GM23248 (cell line): ENCODE measurements around the gene PRDM16. TPM values are rescaled to one million over a fixed set of nuclear protein-coding genes. Genes with fewer than 3 reads are reported as not detected.

Source experiments
- DNase-seq: peaks from one replicate; pipeline ENCODE4 v3.0.0-alpha.2; 2015
- H2AFZ ChIP-seq: fragments of 200-600 bp; sonication (generic); 2 replicates; pipeline ENCODE4 v1.6.1; 2016; ENCODE audit warnings: antibody characterized with exemption
- H3F3A ChIP-seq: fragments of 200-600 bp; sonication (generic); 2 replicates; pipeline ENCODE4 v1.6.1; 2016; ENCODE audit warnings: mild to moderate bottlenecking, antibody characterized with exemption, mixed run types; ENCODE audit not compliant: insufficient read depth
- H3K27ac ChIP-seq: fragments of 200-600 bp; sonication (generic); 2 replicates; pipeline ENCODE4 v1.5.1; 2016; ENCODE audit warnings: mild to moderate bottlenecking
- H3K27me3 ChIP-seq: fragments of 200-600 bp; sonication (generic); replicated peaks from 2 replicates; pipeline ENCODE4 v1.6.1; 2016; ENCODE audit warnings: mild to moderate bottlenecking; ENCODE audit not compliant: insufficient read depth
- H3K36me3 ChIP-seq: fragments of 200-600 bp; sonication (generic); 2 replicates; pipeline ENCODE4 v1.6.1; 2016; ENCODE audit warnings: low read depth, mild to moderate bottlenecking
- H3K4me1 ChIP-seq: fragments of 200-600 bp; sonication (generic); 2 replicates; pipeline ENCODE4 v1.6.1; 2016; ENCODE audit warnings: mild to moderate bottlenecking; ENCODE audit not compliant: insufficient read depth
- H3K4me2 ChIP-seq: fragments of 200-600 bp; sonication (generic); one replicate; pipeline ENCODE4 v1.6.1; 2016; ENCODE audit warnings: mild to moderate bottlenecking; ENCODE audit not compliant: unreplicated experiment
- H3K4me3 ChIP-seq: fragments of 200-600 bp; sonication (generic); 2 replicates; pipeline ENCODE4 v1.5.1; 2016; ENCODE audit warnings: mild to moderate bottlenecking
- H3K79me2 ChIP-seq: fragments of 200-600 bp; sonication (generic); 2 replicates; pipeline ENCODE4 v1.6.1; 2016; ENCODE audit warnings: mild to moderate bottlenecking; ENCODE audit not compliant: insufficient read depth
- H3K9ac ChIP-seq: fragments of 200-600 bp; sonication (generic); 2 replicates; pipeline ENCODE4 v1.6.1; 2016; ENCODE audit warnings: mild to moderate bottlenecking
- H3K9me2 ChIP-seq: fragments of 200-600 bp; sonication (generic); 2 replicates; pipeline ENCODE4 v1.6.1; 2016; ENCODE audit warnings: mixed run types, mild to moderate bottlenecking, moderate library complexity; ENCODE audit not compliant: insufficient read depth
- H3K9me3 ChIP-seq: fragments of 200-600 bp; sonication (generic); one replicate; pipeline ENCODE4 v1.6.1; 2017; ENCODE audit warnings: low read depth
- H4K20me1 ChIP-seq: fragments of 200-600 bp; sonication (generic); 2 replicates; pipeline ENCODE4 v1.6.0; 2016; ENCODE audit not compliant: insufficient read depth
- EZH2 ChIP-seq: fragments of 200-600 bp; sonication (generic); IDR thresholded peaks from 2 replicates; pipeline ENCODE4 v1.6.1; 2018; ENCODE audit warnings: antibody characterized with exemption, mild to moderate bottlenecking; ENCODE audit not compliant: insufficient read depth, poor library complexity, severe bottlenecking
- EZH2phosphoT487 ChIP-seq: fragments of 200-600 bp; sonication (generic); IDR thresholded peaks from 2 replicates; pipeline ENCODE4 v1.6.1; 2018; ENCODE audit warnings: antibody characterized with exemption, moderate library complexity, mild to moderate bottlenecking, low read depth; ENCODE audit not compliant: insufficient read depth
- WGBS, 2 experiments: methylation state at CpG; one replicate each; pipeline ENCODE4 v1.1.6; 2015 to 2017; ENCODE audit warnings: low lambda C conversion rate in 2 of 2, low coverage in 1 of 2; ENCODE audit errors: missing lambda C conversion rate in 2 of 2; 5-methylcytosine and 5-hydroxymethylcytosine counted together
- in situ Hi-C: fragments of 300-500 bp; cut with MboI; formaldehyde crosslinking; loops from 2 replicates; pipeline ENCODE4 v1.15.0; 2020
- polyA plus RNA-seq: library from polyadenylated mRNA; unstranded; fragments of >200 nt; fragmentation: Nextera tagmentation; extraction: Ambion mirVana; gene quantifications from 2 replicates; pipeline ENCODE4 v1.2.1, GENCODE V29; 2016
- total RNA-seq: library from RNA; depleted of rRNA; stranded (reverse); fragments of >200 nt; shearing (Covaris generic); gene quantifications from 2 replicates; pipeline ENCODE4 v1.2.3, GENCODE V29; 2014

Gene PRDM16
- total and polyA plus RNA-seq, 2 experiments from 2014 or later = 0.18 TPM; not detected in 1

- no peak overlapping the region for H3K4me3 ChIP-seq
- H3K79me2 ChIP-seq = no peaks in the 10 kb centered on the region
- no peaks in the 10 kb centered on the region for H3K9me3 ChIP-seq
- no peak overlapping the region for H3K9ac ChIP-seq
- no peak overlapping the region for H3K27ac ChIP-seq
- no peak overlapping the region for H2AFZ ChIP-seq
- no peaks in the 10 kb centered on the region for H3K9me2 ChIP-seq
- 62 to 63% methylated on average over 13 of the region's 13 CpGs for WGBS, 2 experiments
- H4K20me1 ChIP-seq = no peaks in the 10 kb centered on the region
- no peak for TF ChIP-seq EZH2
- no peak for TF ChIP-seq EZH2phosphoT487
- in situ Hi-C loops = no loop called here
- H3K4me2 ChIP-seq = no peak overlapping the region
- no peaks in the 10 kb centered on the region for H3F3A ChIP-seq
- DNase-seq = no peak
- no peaks in the 10 kb centered on the region for H3K36me3 ChIP-seq
- no peaks in the 10 kb centered on the region for H3K4me1 ChIP-seq
- H3K27me3 ChIP-seq = peaks cover 64% of the 10 kb centered on the region
Observed at GRCh38 chr1:3141129-3141528, 72.1 kb downstream of the PRDM16 start.

GRCh38 chr1:3141836-3142235, 72.8 kb downstream of the PRDM16 start:
- H3K9ac ChIP-seq = no peak overlapping the region
- 23 to 26% methylated on average over 21 of the region's 21 CpGs for WGBS, 2 experiments
- no peaks in the 10 kb centered on the region for H3F3A ChIP-seq
- no peak for DNase-seq
- no peak overlapping the region for H3K4me3 ChIP-seq
- H3K9me3 ChIP-seq = no peaks in the 10 kb centered on the region
- H3K4me2 ChIP-seq = no peak overlapping the region
- TF ChIP-seq EZH2phosphoT487 (no peak), EZH2 (no peak)
- H3K9me2 ChIP-seq = no peaks in the 10 kb centered on the region
- in situ Hi-C loops = no loop called here
- no peaks in the 10 kb centered on the region for H3K4me1 ChIP-seq
- H3K79me2 ChIP-seq = no peaks in the 10 kb centered on the region
- H3K36me3 ChIP-seq = no peaks in the 10 kb centered on the region
- no peak overlapping the region for H2AFZ ChIP-seq
- H3K27me3 ChIP-seq = peaks cover 64% of the 10 kb centered on the region
- no peak overlapping the region for H3K27ac ChIP-seq
- H4K20me1 ChIP-seq = no peaks in the 10 kb centered on the region

GRCh38 chr1:3142236-3142635, 73.2 kb downstream of the PRDM16 start:
- Histone ChIP-seq H3K36me3 (no peaks in the 10 kb centered on the region), H3K79me2 (no peaks in the 10 kb centered on the region), H4K20me1 (no peaks in the 10 kb centered on the region), H3K9me3 (no peaks in the 10 kb centered on the region), H3K27me3 (peaks cover 61% of the 10 kb centered on the region), H3K9me2 (no peaks in the 10 kb centered on the region), H3K9ac (no peak overlapping the region), H3K4me3 (no peak overlapping the region), H2AFZ (no peak overlapping the region), H3K27ac (no peak overlapping the region), H3K4me2 (no peak overlapping the region), H3K4me1 (no peaks in the 10 kb centered on the region), H3F3A (no peaks in the 10 kb centered on the region)
- in situ Hi-C loops = no loop called here
- no peak for DNase-seq
- no peak for TF ChIP-seq EZH2
- no peak for TF ChIP-seq EZH2phosphoT487
- WGBS, 2 experiments = 2 to 5% methylated on average over 17 of the region's 17 CpGs

- Histone ChIP-seq H3K79me2 (no peaks in the 10 kb centered on the region), H3K27ac (no peak overlapping the region), H3K4me3 (no peak overlapping the region), H3K9me3 (no peaks in the 10 kb centered on the region), H3K4me1 (no peaks in the 10 kb centered on the region), H3K9me2 (no peaks in the 10 kb centered on the region), H2AFZ (no peak overlapping the region), H3K36me3 (no peaks in the 10 kb centered on the region), H3K27me3 (peaks cover 56% of the 10 kb centered on the region), H3K4me2 (no peak overlapping the region), H3K9ac (no peak overlapping the region), H3F3A (no peaks in the 10 kb centered on the region), H4K20me1 (no peaks in the 10 kb centered on the region)
- WGBS, 2 experiments = 46 to 56% methylated on average over 12 of the region's 12 CpGs
- DNase-seq = no peak
- in situ Hi-C loops = no loop called here
- no peak for TF ChIP-seq EZH2
- TF ChIP-seq EZH2phosphoT487 = no peak
Observed at GRCh38 chr1:3142751-3143150, 73.7 kb downstream of the PRDM16 start.
